GM19467 (cell line): ENCODE data around the gene SLC37A3.
"Not testable (repeated sequence)": the region's sequence is repeated elsewhere in the genome, so short reads cannot be mapped to it uniquely, and the experiment has no call there.

ENCODE experiments used
- ATAC-seq: cut with Tn5 transposase; IDR thresholded peaks from one replicate; pipeline ENCODE4 v1.9.1; 2021; ENCODE audit warnings: mild to moderate bottlenecking, moderate library complexity; ENCODE audit not compliant: unreplicated experiment

The SLC37A3 gene

GRCh38 chr7:140349144-140349771 is 49.1 kb downstream of the SLC37A3 start:
- no peak for ATAC-seq

GRCh38 chr7:140348161-140348849 is 50.0 kb downstream of the SLC37A3 start:
- ATAC-seq, result no peak

GRCh38 chr7:140347218-140347617 is 51.1 kb downstream of the SLC37A3 start:
- ATAC-seq, result no peak

GRCh38 chr7:140345426-140345825 is 52.9 kb downstream of the SLC37A3 start:
- no peak for ATAC-seq

- ATAC-seq, result no peak
Observed at GRCh38 chr7:140342727-140343514, 55.4 kb downstream of the SLC37A3 start.

GRCh38 chr7:140338959-140339358 is 59.4 kb downstream of the SLC37A3 start:
- ATAC-seq, result not testable (repeated sequence)

GRCh38 chr7:140334341-140335057 is 63.8 kb downstream of the SLC37A3 start:
- ATAC-seq, result no peak

- ATAC-seq, result no peak
Observed at GRCh38 chr7:140333686-140334085, 64.6 kb downstream of the SLC37A3 start.

GRCh38 chr7:140333223-140333622 is 65.1 kb downstream of the SLC37A3 start:
- ATAC-seq, result no peak

GRCh38 chr7:140330595-140330994 is 67.7 kb downstream of the SLC37A3 start:
- no peak for ATAC-seq

GRCh38 chr7:140330128-140330527 is 68.2 kb downstream of the SLC37A3 start:
- ATAC-seq, result no peak

GRCh38 chr7:140327261-140327661 is 71.1 kb downstream of the SLC37A3 start:
- ATAC-seq, result no peak

- ATAC-seq, result no peak
Observed at GRCh38 chr7:140326116-140326928, 72.0 kb downstream of the SLC37A3 start.

- no peak for ATAC-seq
Observed at GRCh38 chr7:140325600-140325999, 72.7 kb downstream of the SLC37A3 start.

- no peak for ATAC-seq
Observed at GRCh38 chr7:140324714-140325113, 73.6 kb downstream of the SLC37A3 start.

GRCh38 chr7:140322759-140323158 is 75.6 kb downstream of the SLC37A3 start:
- no peak for ATAC-seq

- not testable (repeated sequence) for ATAC-seq
Observed at GRCh38 chr7:140320078-140320477, 78.3 kb downstream of the SLC37A3 start.

- no peak for ATAC-seq
Observed at GRCh38 chr7:140317999-140318398, 80.3 kb downstream of the SLC37A3 start.

- ATAC-seq, result no peak
Observed at GRCh38 chr7:140317597-140317996, 80.7 kb downstream of the SLC37A3 start.

GRCh38 chr7:140316165-140316661 is 82.1 kb downstream of the SLC37A3 start:
- no peak for ATAC-seq
